Endothelial cell of umbilical vein (primary cell): ENCODE measurements around the gene POLA1. TPM values are rescaled to one million over a fixed set of nuclear protein-coding genes. Genes with fewer than 3 reads are reported as not detected.

Source experiments
- BruUV-seq: library from RNA; stranded (reverse); fragments of 400-500 nt; replicated peaks from 2 replicates; lab custom pipeline; 2021; lab: Mats Ljungman, UMichigan
- CTCF ChIA-PET: fragments of 300-600, 350-600 bp; sonication (Branson Sonifier 250); formaldehyde crosslinking; loops from one replicate; lab custom pipeline; 2021; ENCODE audit warnings: antibody characterized with exemption, inconsistent platforms; lab: Charles Lee
- POLR2A ChIA-PET: fragments of 300-600, 350-600 bp; sonication (Branson Sonifier 250); formaldehyde crosslinking; loops from one replicate; lab custom pipeline; 2021; ENCODE audit warnings: antibody characterized with exemption, inconsistent platforms; lab: Charles Lee
- DNase-seq: peaks from one replicate; pipeline ENCODE4 v3.0.0-alpha.2; 2011; ENCODE audit warnings: low read depth, low spot score
- FAIRE-seq: peaks from 2 replicates; lab custom pipeline; 2011; peaks lifted over from hg19 to GRCh38; lab: Jason Lieb, UNC
- H2AFZ ChIP-seq: 2 replicates; pipeline ENCODE4 v1.6.0; 2012; ENCODE audit warnings: low read depth, low read length, control low read depth, inconsistent platforms
- H3K27ac ChIP-seq: 2 replicates; pipeline ENCODE4 v1.5.1; 2011; ENCODE audit warnings: low read depth, mild to moderate bottlenecking, control low read depth, low read length, moderate library complexity; ENCODE audit not compliant: insufficient read depth
- H3K27me3 ChIP-seq, 2 experiments: 2 replicates each; pipeline versions ENCODE4 v1.6.0 to v1.6.1; 2011; ENCODE audit warnings: low read length in 2 of 2, mixed read lengths in 1 of 2; ENCODE audit not compliant: control insufficient read depth in 2 of 2, insufficient read depth in 2 of 2
- H3K36me3 ChIP-seq, 2 experiments: 2 replicates in 1 of 2; 3 replicates in 1 of 2; pipeline ENCODE4 v1.5.1; 2011; ENCODE audit warnings: low read length in 2 of 2, mild to moderate bottlenecking in 1 of 2, moderate library complexity in 1 of 2; ENCODE audit not compliant: control insufficient read depth in 2 of 2, insufficient read depth in 2 of 2; ENCODE audit errors: extremely low read depth in 1 of 2
- H3K4me1 ChIP-seq: 3 replicates; pipeline ENCODE4 v1.5.1; 2011; ENCODE audit warnings: mild to moderate bottlenecking, low read length; ENCODE audit not compliant: control insufficient read depth, insufficient read depth; ENCODE audit errors: extremely low read depth
- H3K4me2 ChIP-seq: 2 replicates; pipeline ENCODE4 v1.6.1; 2011; ENCODE audit warnings: low read length, control low read depth, mixed read lengths; ENCODE audit not compliant: insufficient read depth
- H3K4me3 ChIP-seq, 3 experiments: fragments of 200-600 bp in 1 of 3; sonication (generic), shearing (Covaris generic) in 1 of 3; replicated peaks in 1 of 3; 2 replicates each; pipeline ENCODE4 v1.5.1; 2011 to 2016; ENCODE audit warnings: control low read depth in 3 of 3, low read length in 3 of 3, mild to moderate bottlenecking in 2 of 3, inconsistent platforms in 1 of 3, low read depth in 1 of 3, moderate library complexity in 1 of 3; ENCODE audit not compliant: insufficient read depth in 1 of 3
- H3K79me2 ChIP-seq: 2 replicates; pipeline ENCODE4 v1.6.0; 2012; ENCODE audit warnings: low read length, inconsistent platforms; ENCODE audit not compliant: control insufficient read depth, insufficient read depth
- H3K9ac ChIP-seq: replicated peaks from 2 replicates; pipeline ENCODE3; 2011; ENCODE audit warnings: low read length, control low read depth; ENCODE audit not compliant: insufficient read depth; ENCODE audit errors: extremely low read depth
- H3K9me1 ChIP-seq: replicated peaks from 3 replicates; pipeline ENCODE4 v1.6.0; 2011; ENCODE audit warnings: mild to moderate bottlenecking, low read length; ENCODE audit not compliant: control insufficient read depth, insufficient read depth; ENCODE audit errors: extremely low read depth
- H3K9me3 ChIP-seq: replicated peaks from 2 replicates; pipeline ENCODE4 v1.5.1; 2012; ENCODE audit warnings: low read length, inconsistent platforms; ENCODE audit not compliant: control insufficient read depth, insufficient read depth
- H4K20me1 ChIP-seq: replicated peaks from 2 replicates; pipeline ENCODE3; 2011; ENCODE audit warnings: mild to moderate bottlenecking, low read length; ENCODE audit not compliant: control insufficient read depth, insufficient read depth; ENCODE audit errors: extremely low read depth
- CTCF ChIP-seq, 2 donors: IDR thresholded peaks; 1 replicate in 1 of 2; 2 replicates in 1 of 2; pipeline ENCODE4 v1.5.1; 2011; ENCODE audit warnings: low read length in 2 of 2, mild to moderate bottlenecking in 2 of 2, moderate library complexity in 2 of 2, control low read depth in 1 of 2, inconsistent platforms in 1 of 2, low read depth in 1 of 2; ENCODE audit not compliant: insufficient read depth in 1 of 2; ENCODE audit errors: extremely low read depth in 1 of 2
- EZH2 ChIP-seq: IDR thresholded peaks from 2 replicates; pipeline ENCODE4 v1.6.1; 2012; ENCODE audit warnings: borderline replicate concordance, low read depth, mild to moderate bottlenecking, moderate library complexity, low read length, inconsistent platforms; ENCODE audit not compliant: severe bottlenecking
- FOS ChIP-seq: IDR thresholded peaks from 2 replicates; pipeline ENCODE4 v1.6.1; 2011; ENCODE audit warnings: mild to moderate bottlenecking, low read length, moderate library complexity, borderline replicate concordance; ENCODE audit not compliant: insufficient read depth
- GATA2 ChIP-seq: IDR thresholded peaks from 2 replicates; pipeline ENCODE4 v1.7.0; 2011; ENCODE audit warnings: low read depth, mild to moderate bottlenecking, moderate library complexity, mixed read lengths, low read length; ENCODE audit not compliant: insufficient read length, insufficient read depth
- JUN ChIP-seq: IDR thresholded peaks from 2 replicates; pipeline ENCODE4 v1.6.1; 2011; ENCODE audit warnings: borderline replicate concordance, low read depth; ENCODE audit not compliant: insufficient read length, insufficient read depth
- MYC ChIP-seq: IDR thresholded peaks from one replicate; pipeline ENCODE4 v1.6.1; 2011; ENCODE audit warnings: mild to moderate bottlenecking, low read depth, low read length
- POLR2A ChIP-seq: IDR thresholded peaks from 2 replicates; pipeline ENCODE4 v1.6.1; 2012; ENCODE audit warnings: low read depth, mild to moderate bottlenecking, control low read depth, low read length
- POLR2AphosphoS5 ChIP-seq: IDR thresholded peaks from 2 replicates; pipeline ENCODE4 v1.6.1; 2012; ENCODE audit warnings: low read depth, mild to moderate bottlenecking, control low read depth, low read length, moderate library complexity; ENCODE audit not compliant: insufficient read depth
- dilution Hi-C: fragments of 300-500 bp; cut with MboI; formaldehyde crosslinking; loops from one replicate; pipeline ENCODE4 v1.15.0; 2019; ENCODE audit warnings: low sequenced_read_pairs; ENCODE audit not compliant: extremely low pct_ligation_motif_present
- intact Hi-C: fragments of 100-400 bp; cut with micrococcal nuclease; formaldehyde crosslinking; loops from one replicate; pipeline ENCODE4 v1.10.0; 2022
- polyA plus RNA-seq, 4 experiments: library from polyadenylated mRNA; depleted of rRNA in 3 of 4; stranded (reverse) in 3 of 4; unstranded in 1 of 4; fragments of >200 nt; gene quantifications; 2 replicates each; pipeline versions ENCODE4 v1.2.1 to v1.2.3, GENCODE V29; 2011 to 2012; ENCODE audit warnings: missing spikeins in 1 of 4
- total RNA-seq: library from RNA; stranded (reverse); gene quantifications from 2 replicates; pipeline ENCODE4 v1.2.3, GENCODE V29; 2021
- TF ChIP-seq, protein P1 (sequence below): IDR thresholded peaks from 2 replicates; pipeline ENCODE4 v1.6.1; 2011; ENCODE audit not compliant: insufficient read depth, insufficient read length

The POLA1 gene
- total and polyA plus RNA-seq, 2 donors (not counting 3 experiments of a cell fraction or from before 2014, with no cell fraction given): 1.8 to 18.6 TPM

DNA sequence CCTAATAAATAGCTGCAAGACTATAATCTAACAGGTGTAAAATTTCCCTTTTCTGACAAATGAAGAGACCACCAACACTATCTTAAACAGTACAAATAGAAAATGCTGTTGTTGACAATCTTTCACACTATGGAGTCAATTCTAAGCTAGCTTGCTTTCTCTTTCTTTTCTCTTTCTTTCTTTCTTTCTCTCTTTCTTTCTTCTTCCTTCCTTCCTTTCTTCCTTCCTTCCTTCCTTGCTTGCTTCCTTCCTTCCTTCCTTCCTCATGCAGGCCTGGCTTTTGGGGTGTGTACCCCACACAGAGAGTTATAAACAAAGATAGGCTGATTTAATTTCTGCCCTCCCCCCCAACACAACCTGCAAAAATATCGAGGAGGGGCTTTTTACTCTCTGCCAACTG is 330.2 kb downstream of the POLA1 start:
- FAIRE-seq: no peak
- intact Hi-C loops (loop anchor here (5.0 kb wide), 1 partner anchor 118 kb away; no protein-coding TSS in a partner anchor), dilution Hi-C loops (no loop called here)
- Histone ChIP-seq H4K20me1 (no peaks in the 10 kb centered on the region), H3K4me2 (no peak overlapping the region), H3K4me1 (peaks cover 1% of the 10 kb centered on the region), H3K4me3 (no peak overlapping the region), H3K27me3 (peaks cover 56 to 69% of the 10 kb centered on the region in 2 experiments), H3K9me1 (no peaks in the 10 kb centered on the region), H3K27ac (no peak overlapping the region), H3K9me3 (no peaks in the 10 kb centered on the region), H2AFZ (no peak overlapping the region), H3K36me3 (no peaks in the 10 kb centered on the region), H3K79me2 (no peaks in the 10 kb centered on the region), H3K9ac (no peak overlapping the region)
- CTCF ChIA-PET: interaction anchor here (1.1 kb wide), 1 partner anchor 185 kb away, joined by 3 read pairs; no protein-coding TSS in a partner anchor
- no peak for DNase-seq
- TF ChIP-seq CTCF (IDR thresholded peaks at IDR 0.05; ENCODE audit: extremely low read depth in 1 of 2, insufficient read depth in 1 of 2, low read depth in 1 of 2, low read length in 2 of 2) (no peak), POLR2AphosphoS5 (no peak), GATA2 (no peak), POLR2A (no peak), MYC (no peak), FOS (no peak), JUN (no peak), EZH2 (no peak)
- TF ChIP-seq, protein P1, sequence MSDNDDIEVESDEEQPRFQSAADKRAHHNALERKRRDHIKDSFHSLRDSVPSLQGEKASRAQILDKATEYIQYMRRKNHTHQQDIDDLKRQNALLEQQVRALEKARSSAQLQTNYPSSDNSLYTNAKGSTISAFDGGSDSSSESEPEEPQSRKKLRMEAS: no peak
- POLR2A ChIA-PET: no interaction called here
- no TSS peak for BruUV-seq
